Pons (tissue), 1 donor: ENCODE measurements around the gene FUOM.
"Not testable (repeated sequence)": the region's sequence is repeated elsewhere in the genome, so short reads cannot be mapped to it uniquely, and the experiment has no call there.

Experiments used
- DNase-seq: peaks from one replicate; pipeline ENCODE4 v3.0.0-alpha.2; 2016; ENCODE audit warnings: low spot score

Gene FUOM

GRCh38 chr10:133332936-133333699, 24.7 kb downstream of the FUOM start:
- DNase-seq, result no peak

GRCh38 chr10:133329491-133330202, 28.2 kb downstream of the FUOM start:
- DNase-seq, result peak; percentile 72

- DNase-seq, result no peak
These were observed 29.2 kb downstream of the FUOM start for GRCh38 chr10:133328358-133329343.

GRCh38 chr10:133327651-133328357, 30.0 kb downstream of the FUOM start:
- no peak for DNase-seq

GRCh38 chr10:133326745-133327650, 30.8 kb downstream of the FUOM start:
- DNase-seq, result no peak

GRCh38 chr10:133326223-133326551, 31.6 kb downstream of the FUOM start:
- DNase-seq, result no peak

GRCh38 chr10:133325440-133326222, 32.2 kb downstream of the FUOM start:
- DNase-seq, result no peak

GRCh38 chr10:133324857-133325260, 33.0 kb downstream of the FUOM start:
- no peak for DNase-seq

GRCh38 chr10:133324198-133324792, 33.5 kb downstream of the FUOM start:
- DNase-seq, result no peak

GRCh38 chr10:133322064-133322709, 35.6 kb downstream of the FUOM start:
- DNase-seq, result not testable (repeated sequence)

GRCh38 chr10:133320852-133321422, 36.9 kb downstream of the FUOM start:
- DNase-seq, result not testable (repeated sequence)

GRCh38 chr10:133318494-133319127, 39.2 kb downstream of the FUOM start:
- no peak for DNase-seq

GRCh38 chr10:133316732-133317131, 41.1 kb downstream of the FUOM start:
- no peak for DNase-seq

- DNase-seq, result no peak
These were observed 41.6 kb downstream of the FUOM start for GRCh38 chr10:133316266-133316665.

GRCh38 chr10:133315847-133316246, 42.0 kb downstream of the FUOM start:
- no peak for DNase-seq

- no peak for DNase-seq
These were observed 42.9 kb downstream of the FUOM start for GRCh38 chr10:133314911-133315310.

- no peak for DNase-seq
These were observed 44.6 kb downstream of the FUOM start for GRCh38 chr10:133313192-133313591.

GRCh38 chr10:133312769-133313145, 45.1 kb downstream of the FUOM start:
- no peak for DNase-seq
